GM21381 (cell line): Measurements from ENCODE around the gene TRIP4.
"Not testable (repeated sequence)": the region's sequence is repeated elsewhere in the genome, so short reads cannot be mapped to it uniquely, and the experiment has no call there.

Source experiments
- ATAC-seq: cut with Tn5 transposase; IDR thresholded peaks from one replicate; pipeline ENCODE4 v1.9.1; 2021; ENCODE audit warnings: mild to moderate bottlenecking, moderate library complexity; ENCODE audit not compliant: unreplicated experiment

The TRIP4 gene

GRCh38 chr15:64483749-64484148, 96.1 kb downstream of the TRIP4 start:
- ATAC-seq: no peak

- no peak for ATAC-seq
Measured at GRCh38 chr15:64485796-64486195, 98.2 kb downstream of the TRIP4 start.

GRCh38 chr15:64490598-64491259, 103.1 kb downstream of the TRIP4 start:
- ATAC-seq: no peak

- ATAC-seq: no peak
Measured at GRCh38 chr15:64493641-64494040, 106.0 kb downstream of the TRIP4 start.

- not testable (repeated sequence) for ATAC-seq
Measured at GRCh38 chr15:64495968-64496367, 108.3 kb downstream of the TRIP4 start.

- ATAC-seq: no peak
Measured at GRCh38 chr15:64500695-64501395, 113.2 kb downstream of the TRIP4 start.

- no peak for ATAC-seq
Measured at GRCh38 chr15:64501396-64501715, 113.7 kb downstream of the TRIP4 start.

- ATAC-seq: no peak
Measured at GRCh38 chr15:64502151-64502550, 114.5 kb downstream of the TRIP4 start.

- no peak for ATAC-seq
Measured at GRCh38 chr15:64502551-64502950, 114.9 kb downstream of the TRIP4 start.

- ATAC-seq: no peak
Measured at GRCh38 chr15:64503197-64503596, 115.6 kb downstream of the TRIP4 start.

GRCh38 chr15:64503640-64504039, 116.0 kb downstream of the TRIP4 start:
- no peak for ATAC-seq
